GM12872 (cell line): Measurements from ENCODE around the gene ZNF469.

Experiments used
- TF ChIP-seq, protein P1 (sequence below): IDR thresholded peaks from 3 replicates; pipeline ENCODE4 v1.5.1; 2011; ENCODE audit warnings: low read depth, mild to moderate bottlenecking, low read length, moderate library complexity; ENCODE audit not compliant: insufficient read depth

ZNF469 gene

DNA sequence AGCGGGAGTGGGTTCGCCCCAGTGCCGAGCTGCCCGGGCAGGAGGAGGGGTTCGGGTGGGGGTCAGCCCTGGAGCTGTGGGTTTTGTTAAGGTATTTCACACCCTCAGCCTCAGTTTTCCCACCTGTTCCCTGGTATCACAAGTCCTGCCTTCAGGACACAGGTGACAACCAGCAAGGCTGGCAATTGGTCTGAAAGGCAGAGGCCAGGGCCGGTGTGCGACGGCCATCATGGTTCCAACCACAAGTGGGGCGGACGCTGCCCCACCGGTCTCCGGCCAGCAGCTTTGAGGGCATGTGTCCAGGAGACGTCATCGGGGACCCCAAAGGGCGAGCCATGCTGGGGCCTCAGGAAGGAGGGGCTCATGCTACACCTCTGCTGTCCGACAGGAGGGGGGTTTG lies 10.8 kb downstream of the ZNF469 start:
- TF ChIP-seq, protein P1, sequence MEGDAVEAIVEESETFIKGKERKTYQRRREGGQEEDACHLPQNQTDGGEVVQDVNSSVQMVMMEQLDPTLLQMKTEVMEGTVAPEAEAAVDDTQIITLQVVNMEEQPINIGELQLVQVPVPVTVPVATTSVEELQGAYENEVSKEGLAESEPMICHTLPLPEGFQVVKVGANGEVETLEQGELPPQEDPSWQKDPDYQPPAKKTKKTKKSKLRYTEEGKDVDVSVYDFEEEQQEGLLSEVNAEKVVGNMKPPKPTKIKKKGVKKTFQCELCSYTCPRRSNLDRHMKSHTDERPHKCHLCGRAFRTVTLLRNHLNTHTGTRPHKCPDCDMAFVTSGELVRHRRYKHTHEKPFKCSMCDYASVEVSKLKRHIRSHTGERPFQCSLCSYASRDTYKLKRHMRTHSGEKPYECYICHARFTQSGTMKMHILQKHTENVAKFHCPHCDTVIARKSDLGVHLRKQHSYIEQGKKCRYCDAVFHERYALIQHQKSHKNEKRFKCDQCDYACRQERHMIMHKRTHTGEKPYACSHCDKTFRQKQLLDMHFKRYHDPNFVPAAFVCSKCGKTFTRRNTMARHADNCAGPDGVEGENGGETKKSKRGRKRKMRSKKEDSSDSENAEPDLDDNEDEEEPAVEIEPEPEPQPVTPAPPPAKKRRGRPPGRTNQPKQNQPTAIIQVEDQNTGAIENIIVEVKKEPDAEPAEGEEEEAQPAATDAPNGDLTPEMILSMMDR, result no peak

DNA sequence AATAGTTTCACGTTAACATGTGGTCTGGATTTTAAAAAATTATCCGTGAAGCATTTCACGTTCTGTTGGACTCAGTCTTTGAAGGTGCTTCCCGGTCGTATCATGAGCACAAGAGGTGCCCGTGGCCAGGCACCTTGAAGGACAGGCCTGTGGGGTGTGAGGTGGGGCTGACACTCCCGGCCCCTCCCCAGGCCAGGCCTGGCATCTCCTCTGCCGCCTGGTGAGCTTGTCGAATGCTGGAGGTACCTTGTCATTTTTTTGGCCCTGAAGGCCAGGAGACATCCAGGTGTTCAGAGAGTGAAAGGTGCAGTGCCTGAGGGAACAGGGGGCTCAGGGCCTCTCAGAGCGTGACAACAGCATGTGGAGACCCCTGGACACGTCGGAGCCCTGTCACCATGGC lies 11.7 kb downstream of the ZNF469 start:
- TF ChIP-seq, protein P1, result no peak

DNA sequence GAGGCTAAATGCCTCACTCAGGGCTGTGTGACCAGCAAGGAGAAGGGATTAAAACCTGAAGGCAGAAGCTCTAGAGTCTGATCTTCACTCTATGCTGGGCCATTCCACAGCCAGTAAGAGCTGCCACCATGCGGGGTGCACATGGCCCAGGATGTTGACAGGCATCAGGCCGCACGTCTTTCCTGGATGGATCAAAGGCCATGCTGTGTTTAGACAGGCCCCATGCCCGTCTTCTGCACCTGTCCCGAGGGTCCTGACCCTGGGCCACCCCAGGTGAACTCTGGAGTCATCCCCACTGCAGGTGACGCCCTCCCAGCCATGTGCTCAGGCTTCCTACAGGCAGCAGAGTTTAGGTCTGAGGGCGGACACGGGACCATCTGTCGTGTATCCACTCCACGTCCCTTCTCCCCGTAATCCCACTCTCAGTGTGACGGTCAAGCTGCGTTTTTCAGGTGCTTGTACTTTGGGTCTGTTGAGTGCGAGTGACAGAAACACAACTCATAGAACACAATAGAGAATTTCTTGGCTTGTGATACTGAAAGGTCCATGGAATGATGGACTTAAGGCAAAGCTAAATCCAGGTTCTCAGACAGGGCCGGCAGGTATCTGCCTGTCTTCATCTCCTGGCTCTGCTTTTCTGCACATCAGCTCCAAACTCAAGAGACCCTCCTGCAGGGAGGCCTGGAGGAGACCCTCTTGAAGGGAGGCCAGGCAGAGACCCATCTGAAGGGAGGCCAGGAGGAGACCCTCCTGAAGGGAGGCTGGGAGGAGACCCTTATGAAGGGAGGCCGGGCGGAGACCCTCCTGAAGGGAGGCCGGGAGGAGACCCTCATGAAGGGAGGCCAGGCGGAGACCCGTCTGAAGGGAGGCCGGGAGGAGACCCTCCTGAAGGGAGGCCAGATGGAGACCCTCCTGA lies 13.2 kb downstream of the ZNF469 start:
- TF ChIP-seq, protein P1, result no peak

DNA sequence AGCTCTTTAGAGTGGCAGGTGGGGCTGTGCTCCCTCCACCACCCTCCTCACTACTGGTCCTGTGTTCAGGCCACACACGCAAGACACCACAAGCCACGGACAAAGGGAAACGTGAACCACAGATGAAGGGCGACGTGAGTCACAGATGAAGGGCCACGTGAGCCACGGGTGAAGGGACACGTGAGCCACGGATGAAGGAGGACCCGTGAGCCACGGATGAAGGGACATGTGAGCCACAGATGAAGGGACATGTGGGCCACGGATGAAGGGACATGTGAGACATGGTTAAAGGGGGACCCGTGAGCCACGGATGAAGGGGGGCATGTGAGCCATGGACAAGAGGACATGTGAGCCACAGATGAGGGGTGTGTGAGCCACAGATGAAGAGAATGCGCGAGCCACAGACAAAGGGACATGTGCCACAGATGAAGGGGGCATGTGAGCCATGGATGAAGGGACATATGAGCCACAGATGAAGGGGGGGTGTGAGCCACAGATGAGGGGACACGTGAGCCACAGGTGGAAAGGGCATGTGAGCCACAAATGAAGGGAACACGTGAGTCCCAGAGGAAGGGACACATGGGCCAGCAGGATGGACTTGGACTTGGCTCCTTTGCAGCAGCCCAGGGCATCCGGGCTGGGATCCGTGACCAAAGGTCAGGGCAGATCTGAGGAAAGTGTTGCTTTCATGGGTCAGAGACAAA lies 15.6 kb downstream of the ZNF469 start:
- TF ChIP-seq, protein P1, result no peak

DNA sequence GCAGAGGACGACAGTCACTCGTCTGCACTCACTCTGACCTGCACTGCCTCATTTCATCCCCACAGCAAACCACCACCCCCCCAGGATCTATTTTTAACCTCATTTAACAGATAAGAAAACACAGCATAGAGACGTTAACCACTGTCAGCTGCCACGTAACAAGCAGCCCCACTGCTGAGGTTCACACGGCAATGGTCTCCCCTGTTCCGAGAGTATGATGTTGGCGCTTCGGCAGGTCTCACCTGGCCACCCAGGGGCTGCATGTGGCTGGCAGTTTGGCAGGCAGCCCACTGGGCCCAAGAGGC lies 16.1 kb downstream of the ZNF469 start:
- TF ChIP-seq, protein P1, result no peak

DNA sequence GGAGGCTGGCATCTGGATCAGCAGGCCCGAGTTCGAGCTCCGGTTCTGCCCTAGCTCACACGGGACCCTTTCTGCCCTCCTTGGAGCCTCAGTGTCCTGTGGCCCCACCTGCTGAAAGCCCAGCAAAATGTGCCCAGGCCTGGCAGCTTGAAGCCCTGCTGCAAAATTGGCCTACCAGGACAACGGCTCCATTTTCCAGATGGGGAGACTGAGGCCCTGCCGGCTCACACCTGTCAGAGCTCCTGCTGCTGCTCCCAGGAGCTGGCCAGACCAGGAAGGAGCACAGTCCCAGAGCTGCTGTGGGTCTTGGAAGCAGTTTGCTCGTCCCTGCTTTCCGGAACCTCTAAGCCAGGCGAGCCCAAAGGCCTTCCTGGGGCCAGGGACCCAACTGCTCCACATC lies 17.4 kb downstream of the ZNF469 start:
- TF ChIP-seq, protein P1, result no peak

DNA sequence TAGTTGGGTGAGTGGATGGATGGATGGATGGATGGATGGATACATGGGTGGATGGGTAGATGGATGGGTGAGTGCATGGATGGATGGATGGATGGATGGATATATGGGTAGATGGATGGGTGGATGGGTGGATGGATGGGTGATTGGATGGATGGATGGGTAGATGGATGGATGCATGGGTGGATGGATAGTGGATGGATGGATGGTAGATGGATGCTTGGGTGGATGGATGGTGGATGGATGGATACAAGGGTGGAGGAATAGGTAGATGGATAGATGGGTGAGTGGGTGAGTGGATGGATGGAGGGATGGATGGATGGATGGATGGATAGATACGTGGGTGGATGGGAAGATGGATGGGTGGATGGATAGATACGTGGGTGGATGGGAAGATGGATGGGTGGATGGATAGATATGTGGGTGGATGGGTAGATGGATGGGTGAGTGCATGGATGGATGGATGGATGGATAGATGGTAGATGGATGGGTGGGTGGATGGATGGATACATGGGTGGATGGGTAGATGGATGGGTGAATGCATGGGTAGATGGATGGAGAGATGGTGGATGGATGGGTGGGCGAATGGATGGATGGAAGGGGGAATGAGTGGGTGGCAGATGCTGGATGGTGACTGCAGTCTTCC lies 19.0 kb downstream of the ZNF469 start:
- TF ChIP-seq, protein P1, result no peak
